SK-N-SH (cell line): Measurements from ENCODE around the gene PNPLA1. TPM values are rescaled to one million over a fixed set of nuclear protein-coding genes. Genes with fewer than 3 reads are reported as not detected.

Experiments used
- CTCF ChIA-PET: fragments of 300-600, 350-600 bp; formaldehyde crosslinking; extraction: SDS; loops from one replicate; lab custom pipeline; 2021; lab: Yijun Ruan, JAX
- POLR2A ChIA-PET: fragments of 350-600 bp; sonication (Branson Sonifier 250); formaldehyde crosslinking; extraction: SDS; loops from one replicate; lab custom pipeline; 2020; ENCODE audit warnings: antibody characterized with exemption, inconsistent platforms; lab: Yijun Ruan, JAX
- DNase-seq: peaks from one replicate; pipeline ENCODE4 v3.0.0; 2012
- H2AFZ ChIP-seq: fragments of 200-600 bp; sonication (generic); 2 replicates; pipeline ENCODE4 v1.8.1; 2016; ENCODE audit warnings: antibody characterized with exemption, mild to moderate bottlenecking, low read depth
- H3F3A ChIP-seq: fragments of 200-600 bp; sonication (generic); replicated peaks from 2 replicates; pipeline ENCODE3; 2016; ENCODE audit warnings: antibody characterized with exemption, mild to moderate bottlenecking; ENCODE audit not compliant: insufficient read depth
- H3K27ac ChIP-seq, 2 experiments: fragments of 200-500 bp in 1 of 2; fragments of 200-600 bp in 1 of 2; sonication (Bioruptor generic) in 1 of 2; sonication (generic), shearing (Covaris generic) in 1 of 2; 2 replicates each; pipeline versions ENCODE4 v1.5.1 to v1.6.1; 2014 to 2016; ENCODE audit warnings: low read depth in 2 of 2, inconsistent platforms in 1 of 2, low read length in 1 of 2, mild to moderate bottlenecking in 1 of 2, mixed read lengths in 1 of 2
- H3K27me3 ChIP-seq: fragments of 200-600 bp; sonication (generic), shearing (Covaris generic); 2 replicates; pipeline ENCODE4 v1.6.1; 2016; ENCODE audit warnings: mixed run types; ENCODE audit not compliant: insufficient read depth
- H3K36me3 ChIP-seq, 2 experiments: fragments of 200-500 bp in 1 of 2; fragments of 200-600 bp in 1 of 2; sonication (Bioruptor generic) in 1 of 2; sonication (generic) in 1 of 2; replicated peaks in 1 of 2; 2 replicates each; pipeline versions ENCODE3 to v1.5.1; 2014 to 2016; ENCODE audit warnings: low read length in 1 of 2, mild to moderate bottlenecking in 1 of 2; ENCODE audit not compliant: insufficient read depth in 2 of 2, control insufficient read depth in 1 of 2
- H3K4me1 ChIP-seq, 2 experiments: fragments of 200-500 bp in 1 of 2; fragments of 200-600 bp in 1 of 2; sonication (Bioruptor generic) in 1 of 2; sonication (generic), shearing (Covaris generic) in 1 of 2; 2 replicates each; pipeline versions ENCODE4 v1.5.1 to v1.6.1; 2014 to 2016; ENCODE audit warnings: low read depth in 1 of 2, low read length in 1 of 2, mixed run types in 1 of 2; ENCODE audit not compliant: insufficient read depth in 2 of 2, control insufficient read depth in 1 of 2
- H3K4me2 ChIP-seq: fragments of 200-600 bp; sonication (generic), shearing (Covaris generic); 2 replicates; pipeline ENCODE4 v1.6.1; 2017; ENCODE audit warnings: mixed run types
- H3K4me3 ChIP-seq, 2 experiments: fragments of 200-500 bp in 1 of 2; fragments of 200-600 bp in 1 of 2; sonication (Bioruptor generic) in 1 of 2; sonication (generic), shearing (Covaris generic) in 1 of 2; 2 replicates each; pipeline versions ENCODE4 v1.5.1 to v1.8.1; 2014 to 2016; ENCODE audit warnings: low read depth in 2 of 2, inconsistent platforms in 1 of 2, low read length in 1 of 2, mild to moderate bottlenecking in 1 of 2, mixed read lengths in 1 of 2, moderate library complexity in 1 of 2
- H3K79me2 ChIP-seq: fragments of 200-600 bp; sonication (generic); 2 replicates; pipeline ENCODE4 v1.8.1; 2017; ENCODE audit warnings: mild to moderate bottlenecking; ENCODE audit not compliant: insufficient read depth
- H3K9ac ChIP-seq: fragments of 200-600 bp; sonication (generic); 2 replicates; pipeline ENCODE4 v1.6.1; 2017; ENCODE audit warnings: mixed run types
- H3K9me2 ChIP-seq: fragments of 200-600 bp; sonication (generic); 2 replicates; pipeline ENCODE4 v1.6.1; 2017; ENCODE audit warnings: mixed run types
- H3K9me3 ChIP-seq: fragments of 200-600 bp; sonication (generic); 2 replicates; pipeline ENCODE4 v1.6.1; 2017; ENCODE audit warnings: mixed run types, mild to moderate bottlenecking, moderate library complexity
- H4K20me1 ChIP-seq: fragments of 200-600 bp; sonication (generic); 2 replicates; pipeline ENCODE4 v1.6.1; 2017; ENCODE audit warnings: mild to moderate bottlenecking, mixed run types; ENCODE audit not compliant: insufficient read depth
- EZH2phosphoT487 ChIP-seq: fragments of 200-600 bp; sonication (generic); IDR thresholded peaks from 2 replicates; pipeline ENCODE4 v1.6.1; 2017; ENCODE audit warnings: low read depth, mixed run types, mild to moderate bottlenecking, antibody characterized with exemption, moderate library complexity, borderline replicate concordance
- FOXM1 ChIP-seq: IDR thresholded peaks from 2 replicates; pipeline ENCODE4 v1.4.0; 2012; ENCODE audit warnings: low read depth, mild to moderate bottlenecking
- GATA2 ChIP-seq: sonication (generic); formaldehyde crosslinking; IDR thresholded peaks from 2 replicates; pipeline ENCODE4 v1.5.0; 2020; ENCODE audit warnings: mild to moderate bottlenecking, missing genetic modification reagents
- IRF3 ChIP-seq: fragments of 150-350 bp; IDR thresholded peaks from 2 replicates; pipeline ENCODE4 v1.6.1; 2016; ENCODE audit warnings: mild to moderate bottlenecking, low read depth, low read length
- JUND ChIP-seq: IDR thresholded peaks from 2 replicates; pipeline ENCODE4 v1.4.0; 2012
- RCOR1 ChIP-seq: fragments of 150-350 bp; IDR thresholded peaks from 2 replicates; pipeline ENCODE4 v1.6.1; 2017; ENCODE audit warnings: antibody characterized with exemption, low read length
- RFX5 ChIP-seq: IDR thresholded peaks from 2 replicates; pipeline ENCODE4 v1.6.1; 2012; ENCODE audit warnings: mild to moderate bottlenecking, improper control_type of control experiment, low read length
- RXRA ChIP-seq: IDR thresholded peaks from 2 replicates; pipeline ENCODE4 v1.4.0; 2012; ENCODE audit warnings: low read depth, mild to moderate bottlenecking, borderline replicate concordance
- TEAD4 ChIP-seq: IDR thresholded peaks from 2 replicates; pipeline ENCODE4 v1.4.0; 2012; ENCODE audit warnings: mild to moderate bottlenecking, borderline replicate concordance; ENCODE audit not compliant: insufficient read depth
- YY1 ChIP-seq: IDR thresholded peaks from 2 replicates; pipeline ENCODE4 v1.4.0; 2012; ENCODE audit warnings: low read depth, mild to moderate bottlenecking
- ZBTB33 ChIP-seq: IDR thresholded peaks from 2 replicates; pipeline ENCODE4 v1.4.0; 2012; ENCODE audit warnings: low read depth, borderline replicate concordance
- WGBS: methylation state at CpG from one replicate; pipeline ENCODE4 v1.1.6; 2017; ENCODE audit warnings: low lambda C conversion rate; 5-methylcytosine and 5-hydroxymethylcytosine counted together
- polyA plus RNA-seq, 3 experiments: library from polyadenylated mRNA; depleted of rRNA; stranded (reverse); fragments of >200 nt; gene quantifications; 2 replicates each; pipeline ENCODE4 v1.2.3, GENCODE V29; 2012
- TF ChIP-seq, protein P1 (sequence below): IDR thresholded peaks from 2 replicates; pipeline ENCODE4; 2012
- TF ChIP-seq, protein P2 (sequence below): fragments of 200-600 bp; sonication (generic); IDR thresholded peaks from 2 replicates; pipeline ENCODE4 v1.6.1; 2017; ENCODE audit warnings: antibody characterized with exemption, mild to moderate bottlenecking, moderate library complexity
- TF ChIP-seq, protein P3 (sequence below): IDR thresholded peaks from 2 replicates; pipeline ENCODE4 v1.4.0; 2012; ENCODE audit warnings: low read depth
- TF ChIP-seq, protein P4 (sequence below): fragments of 150-350 bp; IDR thresholded peaks from 2 replicates; pipeline ENCODE4 v1.6.1; 2017; ENCODE audit warnings: antibody characterized with exemption, low read length, low read depth, borderline replicate concordance

PNPLA1 gene
- polyA plus RNA-seq, 1 of the 3 experiments (the other 2 are of a cell fraction), result not detected

GRCh38 chr6:36319821-36320220 lies 50.0 kb downstream of the PNPLA1 start (continued):
- TF ChIP-seq, protein P1, sequence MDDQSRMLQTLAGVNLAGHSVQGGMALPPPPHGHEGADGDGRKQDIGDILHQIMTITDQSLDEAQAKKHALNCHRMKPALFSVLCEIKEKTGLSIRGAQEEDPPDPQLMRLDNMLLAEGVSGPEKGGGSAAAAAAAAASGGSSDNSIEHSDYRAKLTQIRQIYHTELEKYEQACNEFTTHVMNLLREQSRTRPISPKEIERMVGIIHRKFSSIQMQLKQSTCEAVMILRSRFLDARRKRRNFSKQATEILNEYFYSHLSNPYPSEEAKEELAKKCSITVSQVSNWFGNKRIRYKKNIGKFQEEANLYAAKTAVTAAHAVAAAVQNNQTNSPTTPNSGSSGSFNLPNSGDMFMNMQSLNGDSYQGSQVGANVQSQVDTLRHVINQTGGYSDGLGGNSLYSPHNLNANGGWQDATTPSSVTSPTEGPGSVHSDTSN, result no peak
- TF ChIP-seq FOXM1, result no peak

- ChIA-PET CTCF (interaction anchor here (1.0 to 15.1 kb wide), 5 partner anchors 17 to 93 kb away, joined by 4 to 123 read pairs (median 6); no protein-coding TSS in a partner anchor), POLR2A (no interaction called here)
- Histone ChIP-seq H3K9ac (no peak overlapping the region), H3F3A (no peaks in the 10 kb centered on the region), H3K79me2 (no peaks in the 10 kb centered on the region), H3K36me3 (no peaks in the 10 kb centered on the region), H3K4me3 (no peak overlapping the region), H3K9me2 (no peaks in the 10 kb centered on the region), H3K27me3 (no peaks in the 10 kb centered on the region; the same call in 1 of the 2 replicates), H3K4me2 (no peak overlapping the region), H3K4me1 (peaks cover 0 to 8% of the 10 kb centered on the region in 2 experiments; a peak in 1 of 4 replicates), H2AFZ (no peak overlapping the region), H3K9me3 (no peaks in the 10 kb centered on the region), H3K27ac (no peak overlapping the region), H4K20me1 (no peaks in the 10 kb centered on the region)
- 82% methylated on average over 10 of the region's 11 CpGs for WGBS
- DNase-seq, result no peak
- TF ChIP-seq RXRA, result no peak
- TF ChIP-seq, protein P2, sequence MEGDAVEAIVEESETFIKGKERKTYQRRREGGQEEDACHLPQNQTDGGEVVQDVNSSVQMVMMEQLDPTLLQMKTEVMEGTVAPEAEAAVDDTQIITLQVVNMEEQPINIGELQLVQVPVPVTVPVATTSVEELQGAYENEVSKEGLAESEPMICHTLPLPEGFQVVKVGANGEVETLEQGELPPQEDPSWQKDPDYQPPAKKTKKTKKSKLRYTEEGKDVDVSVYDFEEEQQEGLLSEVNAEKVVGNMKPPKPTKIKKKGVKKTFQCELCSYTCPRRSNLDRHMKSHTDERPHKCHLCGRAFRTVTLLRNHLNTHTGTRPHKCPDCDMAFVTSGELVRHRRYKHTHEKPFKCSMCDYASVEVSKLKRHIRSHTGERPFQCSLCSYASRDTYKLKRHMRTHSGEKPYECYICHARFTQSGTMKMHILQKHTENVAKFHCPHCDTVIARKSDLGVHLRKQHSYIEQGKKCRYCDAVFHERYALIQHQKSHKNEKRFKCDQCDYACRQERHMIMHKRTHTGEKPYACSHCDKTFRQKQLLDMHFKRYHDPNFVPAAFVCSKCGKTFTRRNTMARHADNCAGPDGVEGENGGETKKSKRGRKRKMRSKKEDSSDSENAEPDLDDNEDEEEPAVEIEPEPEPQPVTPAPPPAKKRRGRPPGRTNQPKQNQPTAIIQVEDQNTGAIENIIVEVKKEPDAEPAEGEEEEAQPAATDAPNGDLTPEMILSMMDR, result no peak
- no peak for TF ChIP-seq RFX5
- no peak for TF ChIP-seq EZH2phosphoT487
- no peak for TF ChIP-seq ZBTB33
- TF ChIP-seq, protein P1, result no peak
- TF ChIP-seq RCOR1, result no peak
- no peak for TF ChIP-seq YY1
- TF ChIP-seq JUND, result no peak
- TF ChIP-seq FOXM1, result no peak
- TF ChIP-seq, protein P3, sequence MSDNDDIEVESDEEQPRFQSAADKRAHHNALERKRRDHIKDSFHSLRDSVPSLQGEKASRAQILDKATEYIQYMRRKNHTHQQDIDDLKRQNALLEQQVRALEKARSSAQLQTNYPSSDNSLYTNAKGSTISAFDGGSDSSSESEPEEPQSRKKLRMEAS, result no peak
- no peak for TF ChIP-seq GATA2 (CRISPR knock-in tag)
- TF ChIP-seq TEAD4, result no peak
- TF ChIP-seq, protein P4, sequence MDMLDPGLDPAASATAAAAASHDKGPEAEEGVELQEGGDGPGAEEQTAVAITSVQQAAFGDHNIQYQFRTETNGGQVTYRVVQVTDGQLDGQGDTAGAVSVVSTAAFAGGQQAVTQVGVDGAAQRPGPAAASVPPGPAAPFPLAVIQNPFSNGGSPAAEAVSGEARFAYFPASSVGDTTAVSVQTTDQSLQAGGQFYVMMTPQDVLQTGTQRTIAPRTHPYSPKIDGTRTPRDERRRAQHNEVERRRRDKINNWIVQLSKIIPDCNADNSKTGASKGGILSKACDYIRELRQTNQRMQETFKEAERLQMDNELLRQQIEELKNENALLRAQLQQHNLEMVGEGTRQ, result no peak
- no peak for TF ChIP-seq IRF3
- TF ChIP-seq, all 33 proteins: peak for 0
These were observed 50.6 kb downstream of the PNPLA1 start for GRCh38 chr6:36320475-36320874.
